GM21423 (cell line): ENCODE measurements around the gene PCDHB5.
"Not testable (repeated sequence)": the region's sequence is repeated elsewhere in the genome, so short reads cannot be mapped to it uniquely, and the experiment has no call there.

Experiments used
- ATAC-seq: cut with Tn5 transposase; IDR thresholded peaks from one replicate; pipeline ENCODE4 v1.9.1; 2021; ENCODE audit warnings: mild to moderate bottlenecking, moderate library complexity; ENCODE audit not compliant: unreplicated experiment

Gene PCDHB5

DNA sequence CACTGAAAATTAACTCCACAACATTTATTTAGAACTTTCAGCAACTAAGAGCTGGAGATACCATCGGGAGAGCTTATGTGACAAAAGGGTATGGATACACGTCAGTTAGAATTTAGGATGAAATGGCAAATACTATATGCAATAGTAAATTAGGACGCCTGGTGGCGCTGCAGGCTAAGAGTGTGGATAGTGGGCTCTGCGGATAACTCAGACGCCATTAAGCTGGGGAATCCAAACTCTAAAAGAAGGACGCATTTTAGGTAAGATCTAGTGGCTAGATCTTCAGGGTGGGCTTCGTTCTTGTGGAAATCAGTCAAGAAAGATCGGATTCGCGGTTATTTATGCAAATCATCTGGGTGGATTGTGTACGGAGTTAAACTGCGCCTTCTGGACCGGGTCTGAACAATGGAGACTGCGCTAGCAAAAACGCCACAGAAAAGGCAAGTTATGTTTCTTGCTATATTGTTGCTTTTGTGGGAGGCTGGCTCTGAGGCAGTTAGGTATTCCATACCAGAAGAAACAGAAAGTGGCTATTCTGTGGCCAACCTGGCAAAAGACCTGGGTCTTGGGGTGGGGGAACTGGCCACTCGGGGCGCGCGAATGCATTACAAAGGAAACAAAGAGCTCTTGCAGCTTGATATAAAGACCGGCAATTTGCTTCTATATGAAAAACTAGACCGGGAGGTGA is at the start of gene PCDHB5:
TSS of gene PCDHB5 (plus strand) at position 177 of the 688 bp plus-strand sequence. CDS start at position 406, 229 bp downstream.
- no peak for ATAC-seq

DNA sequence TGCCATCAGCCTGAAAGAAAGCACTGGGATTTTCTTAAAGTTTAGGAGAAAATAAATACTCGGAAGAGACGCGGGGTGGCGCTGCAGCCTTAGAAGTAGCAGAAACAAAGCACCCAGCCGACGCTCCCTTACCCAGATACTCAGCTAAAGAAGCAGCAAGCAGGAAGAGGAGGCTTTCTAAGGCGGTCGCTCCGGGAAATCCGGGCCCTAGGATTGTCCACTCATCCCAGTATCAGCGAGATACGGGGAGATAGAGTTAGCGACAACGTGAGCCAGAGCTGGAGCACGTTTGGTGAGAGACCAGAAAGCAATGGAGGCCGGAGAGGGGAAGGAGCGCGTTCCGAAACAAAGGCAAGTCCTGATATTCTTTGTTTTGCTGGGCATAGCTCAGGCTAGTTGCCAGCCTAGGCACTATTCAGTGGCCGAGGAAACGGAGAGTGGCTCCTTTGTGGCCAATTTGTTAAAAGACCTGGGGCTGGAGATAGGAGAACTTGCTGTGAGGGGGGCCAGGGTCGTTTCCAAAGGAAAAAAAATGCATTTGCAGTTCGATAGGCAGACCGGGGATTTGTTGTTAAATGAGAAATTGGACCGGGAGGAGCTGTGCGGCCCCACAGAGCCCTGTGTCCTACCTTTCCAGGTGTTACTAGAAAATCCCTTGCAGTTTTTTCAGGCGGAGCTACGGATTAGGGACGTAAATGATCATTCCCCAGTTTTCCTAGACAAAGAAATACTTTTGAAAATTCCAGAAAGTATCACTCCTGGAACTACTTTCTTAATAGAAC is 40.3 kb upstream of the PCDHB5 start, which contains the start of gene PCDHB2:
TSS of gene PCDHB2 (plus strand) at position 135 of the 782 bp plus-strand sequence. CDS start at position 311, 176 bp downstream.
- no peak for ATAC-seq

DNA sequence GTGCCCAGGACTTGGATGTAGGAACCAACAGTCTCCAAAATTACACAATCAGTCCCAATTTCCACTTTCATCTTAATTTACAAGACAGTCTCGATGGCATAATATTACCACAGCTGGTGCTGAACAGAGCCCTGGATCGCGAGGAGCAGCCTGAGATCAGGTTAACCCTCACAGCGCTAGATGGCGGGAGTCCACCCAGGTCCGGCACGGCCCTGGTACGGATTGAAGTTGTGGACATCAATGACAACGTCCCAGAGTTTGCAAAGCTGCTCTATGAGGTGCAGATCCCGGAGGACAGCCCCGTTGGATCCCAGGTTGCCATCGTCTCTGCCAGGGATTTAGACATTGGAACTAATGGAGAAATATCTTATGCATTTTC is 39.8 kb upstream of the PCDHB5 start:
- ATAC-seq = no peak

DNA sequence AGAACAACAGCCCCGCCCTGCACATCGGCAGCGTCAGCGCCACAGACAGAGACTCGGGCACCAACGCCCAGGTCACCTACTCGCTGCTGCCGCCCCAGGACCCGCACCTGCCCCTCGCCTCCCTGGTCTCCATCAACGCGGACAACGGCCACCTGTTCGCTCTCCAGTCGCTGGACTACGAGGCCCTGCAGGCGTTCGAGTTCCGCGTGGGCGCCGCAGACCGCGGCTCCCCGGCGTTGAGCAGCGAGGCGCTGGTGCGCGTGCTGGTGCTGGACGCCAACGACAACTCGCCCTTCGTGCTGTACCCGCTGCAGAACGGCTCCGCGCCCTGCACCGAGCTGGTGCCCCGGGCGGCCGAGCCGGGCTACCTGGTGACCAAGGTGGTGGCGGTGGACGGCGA is 38.8 kb upstream of the PCDHB5 start:
- not testable (repeated sequence) for ATAC-seq

DNA sequence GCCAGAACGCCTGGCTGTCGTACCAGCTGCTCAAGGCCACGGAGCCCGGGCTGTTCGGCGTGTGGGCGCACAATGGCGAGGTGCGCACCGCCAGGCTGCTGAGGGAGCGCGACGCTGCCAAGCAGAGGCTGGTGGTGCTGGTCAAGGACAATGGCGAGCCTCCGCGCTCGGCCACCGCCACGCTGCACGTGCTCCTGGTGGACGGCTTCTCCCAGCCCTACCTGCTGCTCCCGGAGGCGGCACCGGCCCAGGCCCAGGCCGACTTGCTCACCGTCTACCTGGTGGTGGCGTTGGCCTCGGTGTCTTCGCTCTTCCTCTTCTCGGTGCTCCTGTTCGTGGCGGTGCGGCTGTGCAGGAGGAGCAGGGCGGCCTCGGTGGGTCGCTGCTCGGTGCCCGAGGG is 38.4 kb upstream of the PCDHB5 start:
- ATAC-seq = not testable (repeated sequence)

DNA sequence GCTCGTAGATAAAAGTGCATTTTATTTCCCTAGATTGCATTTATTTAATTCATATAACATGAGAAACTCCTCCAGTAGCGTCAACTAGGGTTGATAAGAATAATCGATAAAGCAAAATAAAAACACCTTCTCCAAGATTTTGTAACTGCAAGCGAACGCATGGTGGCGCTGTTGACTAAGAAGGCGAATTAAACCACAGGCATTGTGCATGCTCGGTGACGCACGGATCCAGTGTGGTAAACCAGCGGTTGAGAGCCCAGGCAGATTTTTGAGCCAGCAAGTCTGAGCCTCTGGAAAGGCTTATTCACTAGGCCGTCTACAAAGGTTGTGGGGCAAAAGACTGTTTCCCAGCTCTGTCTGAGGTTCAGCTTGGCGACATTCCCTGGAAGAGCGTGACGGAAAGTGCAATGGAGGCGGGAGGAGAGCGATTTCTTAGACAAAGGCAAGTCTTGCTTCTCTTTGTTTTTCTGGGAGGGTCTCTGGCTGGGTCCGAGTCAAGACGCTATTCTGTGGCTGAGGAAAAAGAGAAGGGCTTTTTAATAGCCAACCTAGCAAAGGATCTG is 34.7 kb upstream of the PCDHB5 start, which contains the start of gene PCDHB3:
TSS of gene PCDHB3 (plus strand) at position 231 of the 563 bp plus-strand sequence. CDS start at position 408, 177 bp downstream.
- no peak for ATAC-seq

DNA sequence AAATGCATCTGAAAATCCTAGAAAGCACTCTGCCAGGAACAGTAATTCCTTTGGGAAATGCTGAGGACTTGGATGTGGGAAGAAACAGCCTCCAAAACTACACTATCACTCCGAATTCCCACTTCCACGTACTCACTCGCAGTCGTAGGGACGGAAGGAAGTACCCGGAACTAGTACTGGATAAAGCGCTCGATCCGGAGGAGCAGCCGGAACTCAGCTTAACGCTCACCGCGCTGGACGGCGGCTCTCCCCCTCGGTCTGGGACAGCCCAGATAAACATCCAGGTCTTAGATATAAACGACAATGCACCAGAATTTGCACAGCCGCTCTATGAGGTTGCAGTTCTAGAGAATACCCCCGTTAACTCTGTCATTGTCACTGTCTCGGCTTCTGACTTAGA is 33.9 kb upstream of the PCDHB5 start:
- no peak for ATAC-seq

DNA sequence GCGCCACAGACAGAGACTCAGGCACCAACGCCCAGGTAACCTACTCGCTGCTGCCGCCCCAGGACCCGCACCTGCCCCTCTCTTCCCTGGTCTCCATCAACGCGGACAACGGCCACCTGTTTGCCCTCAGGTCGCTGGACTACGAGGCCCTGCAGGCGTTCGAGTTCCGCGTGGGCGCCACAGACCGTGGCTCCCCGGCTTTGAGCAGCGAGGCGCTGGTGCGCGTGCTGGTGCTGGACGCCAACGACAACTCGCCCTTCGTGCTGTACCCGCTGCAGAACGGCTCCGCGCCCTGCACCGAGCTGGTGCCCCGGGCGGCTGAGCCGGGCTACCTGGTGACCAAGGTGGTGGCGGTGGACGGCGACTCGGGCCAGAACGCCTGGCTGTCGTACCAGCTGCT is 32.9 kb upstream of the PCDHB5 start:
- not testable (repeated sequence) for ATAC-seq

DNA sequence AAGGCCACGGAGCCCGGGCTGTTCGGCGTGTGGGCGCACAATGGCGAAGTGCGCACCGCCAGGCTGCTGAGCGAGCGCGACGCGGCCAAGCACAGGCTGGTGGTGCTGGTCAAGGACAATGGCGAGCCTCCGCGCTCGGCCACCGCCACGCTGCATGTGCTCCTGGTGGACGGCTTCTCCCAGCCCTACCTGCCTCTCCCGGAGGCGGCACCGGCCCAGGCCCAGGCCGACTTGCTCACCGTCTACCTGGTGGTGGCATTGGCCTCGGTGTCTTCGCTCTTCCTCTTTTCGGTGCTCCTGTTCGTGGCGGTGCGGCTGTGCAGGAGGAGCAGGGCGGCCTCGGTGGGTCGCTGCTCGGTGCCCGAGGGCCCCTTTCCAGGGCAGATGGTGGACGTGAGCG is 32.5 kb upstream of the PCDHB5 start:
- not testable (repeated sequence) for ATAC-seq

DNA sequence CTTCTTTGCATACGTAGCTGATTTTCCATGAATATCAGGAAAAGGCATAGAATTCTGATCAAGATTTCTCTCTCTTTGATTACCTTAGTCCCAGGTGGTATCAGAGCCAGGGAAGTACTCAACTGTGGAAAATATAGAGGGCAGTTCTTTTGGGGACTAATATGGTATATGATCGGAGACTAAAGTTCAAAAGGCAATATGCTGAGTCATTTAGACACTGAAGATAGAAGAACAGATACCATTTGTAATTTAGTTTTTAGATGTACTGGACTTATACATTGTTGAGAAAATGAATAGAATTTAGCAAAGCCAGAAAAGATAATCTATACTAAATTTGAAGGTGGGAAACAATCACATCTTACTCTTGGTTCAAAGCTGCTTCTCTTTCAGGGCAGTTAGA is 29.7 kb upstream of the PCDHB5 start:
- no peak for ATAC-seq

DNA sequence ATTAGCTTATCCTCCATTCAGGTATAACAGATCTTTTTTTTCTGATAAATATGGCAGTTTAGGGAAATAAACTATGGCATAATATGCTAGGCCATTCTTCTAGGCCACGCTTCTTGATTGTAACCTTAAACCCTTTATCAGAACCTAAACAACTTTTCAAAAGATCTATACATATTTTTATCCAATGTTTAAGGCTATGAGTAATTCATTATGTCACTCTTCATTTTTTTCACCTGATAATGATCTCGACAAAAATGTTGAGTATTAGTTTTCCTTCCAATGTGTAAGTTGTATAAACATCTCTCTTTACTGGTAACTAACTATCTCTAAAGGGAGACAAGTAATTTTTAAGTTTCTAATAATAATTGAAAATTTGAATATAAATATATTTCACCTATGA is 15.8 kb upstream of the PCDHB5 start:
- ATAC-seq = no peak

DNA sequence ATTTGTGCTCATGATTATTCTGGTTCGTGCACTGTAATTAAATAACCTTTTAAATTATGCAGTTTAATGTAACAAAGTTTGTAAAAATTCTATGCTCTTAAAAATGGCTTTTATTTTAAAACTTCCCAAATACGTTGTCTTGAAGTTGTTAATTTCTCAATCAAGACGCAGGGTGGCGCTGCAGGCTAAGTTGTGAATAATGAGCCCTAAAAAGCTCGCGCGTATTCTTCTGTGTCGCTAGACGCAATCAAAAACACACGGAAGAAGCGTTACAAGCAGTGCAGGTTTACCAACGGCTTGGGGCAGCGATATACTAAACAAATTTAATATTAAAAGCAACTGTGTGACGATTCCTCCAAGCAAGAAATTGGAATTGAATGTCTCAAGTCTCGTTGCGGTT is 13.4 kb upstream of the PCDHB5 start, which contains the start of gene PCDHB4:
TSS of gene PCDHB4 (plus strand) at position 256 of the 400 bp plus-strand sequence. CDS start 181 bp downstream, outside the sequence.
- no peak for ATAC-seq

DNA sequence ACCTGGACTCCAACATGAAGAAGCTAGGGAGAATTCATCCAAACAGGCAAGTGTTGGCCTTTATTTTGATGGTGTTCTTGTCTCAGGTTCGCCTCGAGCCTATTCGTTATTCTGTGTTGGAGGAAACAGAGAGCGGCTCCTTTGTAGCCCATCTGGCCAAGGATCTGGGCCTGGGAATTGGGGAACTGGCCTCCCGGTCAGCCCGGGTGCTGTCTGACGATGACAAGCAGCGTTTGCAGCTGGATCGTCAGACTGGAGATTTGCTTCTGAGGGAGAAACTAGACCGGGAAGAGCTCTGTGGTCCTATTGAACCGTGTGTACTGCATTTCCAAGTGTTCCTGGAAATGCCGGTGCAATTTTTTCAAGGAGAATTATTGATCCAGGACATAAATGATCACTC is 13.0 kb upstream of the PCDHB5 start:
- ATAC-seq = no peak

DNA sequence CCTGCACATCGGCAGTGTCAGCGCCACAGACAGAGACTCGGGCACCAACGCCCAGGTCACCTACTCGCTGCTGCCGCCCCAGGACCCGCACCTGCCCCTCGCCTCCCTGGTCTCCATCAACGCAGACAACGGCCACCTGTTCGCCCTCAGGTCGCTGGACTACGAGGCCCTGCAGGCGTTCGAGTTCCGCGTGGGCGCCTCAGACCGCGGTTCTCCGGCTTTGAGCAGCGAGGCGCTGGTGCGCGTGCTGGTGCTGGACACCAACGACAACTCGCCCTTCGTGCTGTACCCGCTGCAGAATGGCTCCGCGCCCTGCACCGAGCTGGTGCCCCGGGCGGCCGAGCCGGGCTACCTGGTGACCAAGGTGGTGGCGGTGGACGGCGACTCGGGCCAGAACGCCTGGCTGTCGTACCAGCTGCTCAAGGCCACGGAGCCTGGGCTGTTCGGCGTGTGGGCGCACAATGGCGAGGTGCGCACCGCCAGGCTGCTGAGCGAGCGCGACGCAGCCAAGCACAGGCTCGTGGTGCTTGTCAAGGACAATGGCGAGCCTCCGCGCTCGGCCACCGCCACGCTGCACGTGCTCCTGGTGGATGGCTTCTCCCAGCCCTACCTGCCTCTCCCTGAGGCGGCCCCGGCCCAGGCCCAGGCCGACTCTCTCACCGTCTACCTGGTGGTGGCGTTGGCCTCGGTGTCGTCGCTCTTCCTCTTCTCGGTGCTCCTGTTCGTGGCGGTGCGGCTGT is 11.4 kb upstream of the PCDHB5 start:
- ATAC-seq = not testable (repeated sequence)

DNA sequence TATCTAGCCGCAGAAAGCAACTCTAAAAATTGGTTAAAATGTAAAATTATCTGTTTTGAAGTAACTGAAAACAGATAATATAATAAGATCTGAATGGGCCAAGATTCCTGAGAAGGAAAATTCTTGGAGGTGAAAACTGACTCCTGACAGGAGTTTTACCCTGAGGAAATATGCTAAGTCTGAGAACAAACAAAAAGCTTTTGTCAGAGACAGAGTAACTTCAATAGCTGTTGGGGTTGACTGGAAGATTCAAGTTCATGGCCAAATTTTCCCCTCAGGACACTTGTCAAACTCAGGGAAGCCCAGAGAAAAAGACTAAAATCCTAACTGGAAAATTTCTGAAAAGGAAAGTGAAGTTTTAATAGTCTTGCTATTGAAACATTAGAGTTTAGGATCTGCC is 7.7 kb upstream of the PCDHB5 start:
- ATAC-seq = no peak

DNA sequence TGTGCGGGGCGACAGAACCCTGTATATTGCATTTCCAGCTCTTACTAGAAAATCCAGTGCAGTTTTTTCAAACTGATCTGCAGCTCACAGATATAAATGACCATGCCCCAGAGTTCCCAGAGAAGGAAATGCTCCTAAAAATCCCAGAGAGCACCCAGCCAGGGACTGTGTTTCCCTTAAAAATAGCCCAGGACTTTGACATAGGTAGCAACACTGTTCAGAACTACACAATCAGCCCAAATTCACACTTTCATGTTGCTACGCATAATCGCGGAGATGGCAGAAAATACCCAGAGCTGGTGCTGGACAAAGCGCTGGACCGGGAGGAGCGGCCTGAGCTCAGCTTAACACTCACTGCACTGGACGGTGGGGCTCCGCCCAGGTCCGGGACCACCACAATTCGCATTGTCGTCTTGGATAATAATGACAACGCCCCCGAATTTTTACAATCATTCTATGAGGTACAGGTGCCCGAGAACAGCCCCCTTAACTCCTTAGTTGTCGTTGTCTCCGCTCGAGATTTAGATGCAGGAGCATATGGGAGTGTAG is 786 bp downstream of the PCDHB5 start:
- no peak for ATAC-seq

DNA sequence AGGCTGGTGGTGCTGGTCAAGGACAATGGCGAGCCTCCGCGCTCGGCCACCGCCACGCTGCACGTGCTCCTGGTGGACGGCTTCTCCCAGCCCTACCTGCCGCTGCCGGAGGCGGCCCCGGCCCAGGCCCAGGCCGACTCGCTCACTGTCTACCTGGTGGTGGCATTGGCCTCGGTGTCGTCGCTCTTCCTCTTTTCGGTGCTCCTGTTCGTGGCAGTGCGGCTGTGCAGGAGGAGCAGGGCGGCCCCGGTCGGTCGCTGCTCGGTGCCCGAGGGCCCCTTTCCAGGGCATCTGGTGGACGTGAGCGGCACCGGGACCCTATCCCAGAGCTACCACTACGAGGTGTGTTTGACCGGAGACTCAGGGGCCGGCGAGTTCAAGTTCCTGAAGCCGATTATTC is 2.3 kb downstream of the PCDHB5 start:
- not testable (repeated sequence) for ATAC-seq

DNA sequence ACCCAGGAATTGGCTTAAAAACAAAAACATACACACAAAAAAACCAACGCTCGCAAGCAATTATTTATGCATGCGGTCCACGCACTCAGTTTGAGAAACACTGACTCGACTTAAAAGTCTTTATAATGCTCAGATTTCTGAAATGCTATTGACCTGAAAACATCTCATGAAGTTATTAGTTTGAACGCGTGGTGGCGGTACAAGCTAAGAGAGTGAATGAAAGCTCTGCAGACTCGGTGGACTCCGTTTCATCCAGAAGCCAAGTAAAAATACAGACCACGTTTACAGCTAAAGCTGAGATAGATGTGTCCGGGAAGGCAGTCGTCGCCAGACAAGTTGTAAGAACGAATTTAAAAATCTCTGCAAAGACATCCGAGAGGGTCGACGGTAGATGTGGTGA is 14.8 kb downstream of the PCDHB5 start, which contains the start of gene PCDHB6:
TSS of gene PCDHB6 (plus strand) at position 246 of the 400 bp plus-strand sequence. CDS start 201 bp downstream, outside the sequence.
- ATAC-seq = no peak

DNA sequence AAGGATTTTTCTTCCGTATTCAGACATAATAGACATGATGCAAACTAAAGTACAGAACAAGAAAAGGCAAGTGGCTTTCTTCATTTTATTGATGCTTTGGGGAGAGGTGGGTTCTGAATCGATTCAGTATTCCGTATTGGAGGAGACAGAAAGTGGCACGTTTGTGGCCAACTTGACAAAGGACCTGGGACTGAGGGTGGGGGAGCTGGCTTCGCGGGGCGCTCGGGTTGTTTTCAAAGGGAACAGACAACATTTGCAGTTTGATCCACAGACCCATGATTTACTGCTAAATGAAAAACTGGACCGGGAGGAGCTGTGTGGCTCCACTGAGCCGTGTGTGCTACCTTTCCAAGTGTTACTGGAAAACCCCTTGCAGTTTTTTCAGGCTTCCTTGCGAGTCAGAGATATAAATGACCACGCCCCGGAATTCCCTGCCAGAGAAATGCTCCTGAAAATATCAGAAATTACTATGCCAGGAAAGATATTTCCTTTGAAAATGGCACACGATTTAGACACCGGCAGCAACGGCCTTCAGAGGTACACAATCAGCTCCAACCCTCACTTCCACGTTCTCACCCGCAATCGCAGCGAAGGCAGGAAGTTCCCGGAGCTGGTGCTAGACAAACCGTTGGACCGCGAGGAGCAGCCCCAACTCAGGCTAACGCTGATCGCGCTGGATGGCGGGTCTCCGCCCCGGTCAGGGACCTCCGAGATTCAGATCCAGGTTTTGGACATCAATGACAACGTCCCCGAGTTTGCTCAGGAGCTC is 15.4 kb downstream of the PCDHB5 start:
- no peak for ATAC-seq

DNA sequence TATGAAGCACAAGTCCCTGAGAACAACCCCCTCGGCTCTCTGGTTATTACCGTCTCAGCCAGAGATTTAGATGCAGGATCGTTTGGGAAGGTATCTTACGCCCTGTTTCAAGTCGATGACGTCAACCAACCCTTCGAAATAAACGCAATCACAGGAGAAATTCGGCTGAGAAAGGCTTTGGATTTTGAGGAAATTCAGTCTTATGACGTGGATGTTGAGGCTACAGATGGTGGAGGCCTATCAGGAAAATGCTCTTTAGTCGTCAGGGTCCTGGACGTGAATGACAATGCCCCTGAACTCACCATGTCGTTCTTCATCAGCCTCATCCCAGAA is 16.0 kb downstream of the PCDHB5 start:
- ATAC-seq = no peak
